Endodermal cell (in vitro differentiated cells): Measurements from ENCODE around the gene MNT. TPM values are rescaled to one million over a fixed set of nuclear protein-coding genes. Genes with fewer than 3 reads are reported as not detected.

Source experiments
- DNase-seq: peaks from one replicate; pipeline ENCODE4 v3.0.0-alpha.2; 2017
- H3K27ac ChIP-seq: 2 replicates; pipeline ENCODE4 v1.5.1; 2013; ENCODE audit warnings: mild to moderate bottlenecking, low read depth, low read length, moderate library complexity
- H3K27me3 ChIP-seq: 2 replicates; pipeline ENCODE4 v1.6.1; 2013; ENCODE audit warnings: mild to moderate bottlenecking, low read length, moderate library complexity; ENCODE audit not compliant: insufficient read depth, control insufficient read depth, poor library complexity, severe bottlenecking
- H3K36me3 ChIP-seq: 2 replicates; pipeline ENCODE4 v1.7.0; 2013; ENCODE audit warnings: mild to moderate bottlenecking, low read length, moderate library complexity; ENCODE audit not compliant: control insufficient read depth, insufficient read depth
- H3K4me1 ChIP-seq: one replicate; pipeline ENCODE4 v1.7.0; 2013; ENCODE audit warnings: low read length; ENCODE audit not compliant: control insufficient read depth, insufficient read depth
- H3K4me3 ChIP-seq: 2 replicates; pipeline ENCODE4 v1.5.1; 2013; ENCODE audit warnings: mild to moderate bottlenecking, low read length, moderate library complexity
- H3K9ac ChIP-seq: 2 replicates; pipeline ENCODE4 v1.6.1; 2013; ENCODE audit warnings: mild to moderate bottlenecking, low read length, moderate library complexity; ENCODE audit not compliant: poor library complexity, severe bottlenecking; ENCODE audit errors: extremely low read depth
- H3K9me3 ChIP-seq: 2 replicates; pipeline ENCODE4 v1.6.1; 2013; ENCODE audit warnings: mild to moderate bottlenecking, low read length, moderate library complexity; ENCODE audit not compliant: control insufficient read depth
- H3K27ac Mint-ChIP-seq: 2 replicates; pipeline ENCODE4 v1.8.0; 2020; ENCODE audit warnings: mixed read lengths
- H3K27me3 Mint-ChIP-seq: 2 replicates; pipeline ENCODE4 v1.8.0; 2021; ENCODE audit warnings: mild to moderate bottlenecking, mixed read lengths; ENCODE audit not compliant: insufficient read depth
- H3K36me3 Mint-ChIP-seq: 2 replicates; pipeline ENCODE4 v1.8.0; 2020; ENCODE audit warnings: low read depth, mixed read lengths
- H3K4me1 Mint-ChIP-seq: 2 replicates; pipeline ENCODE4 v1.8.0; 2020; ENCODE audit warnings: mixed read lengths
- H3K4me3 Mint-ChIP-seq: 2 replicates; pipeline ENCODE4 v1.8.0; 2020; ENCODE audit warnings: mild to moderate bottlenecking, moderate library complexity, mixed read lengths
- H3K9me3 Mint-ChIP-seq: 2 replicates; pipeline ENCODE4 v1.8.0; 2020; ENCODE audit warnings: mild to moderate bottlenecking, mixed read lengths
- WGBS, 2 experiments: methylation state at CpG; one replicate each; pipeline versions ENCODE4 v1.1.5 to v1.1.7; 2013; ENCODE audit warnings: missing lambda C conversion rate in 2 of 2, mixed read lengths in 1 of 2; ENCODE audit not compliant: insufficient coverage in 1 of 2, insufficient read length in 1 of 2; 5-methylcytosine and 5-hydroxymethylcytosine counted together
- total RNA-seq, 2 donors: library from RNA; stranded (reverse); fragmentation: NEBNext Ultra II Directional in 1 of 2; extraction: Animal tissue kit (Norgen Biotek cat#: 25700) in 1 of 2; gene quantifications; 2 replicates in 1 of 2; 3 replicates in 1 of 2; pipeline ENCODE4 v1.2.1, GENCODE V29; 2021
- TF ChIP-seq, protein P1 (sequence below): fragments of 200-600 bp; sonication (generic); conservative IDR thresholded peaks from 2 replicates; pipeline ENCODE4 v1.5.0; 2021; ENCODE audit warnings: antibody characterized with exemption, mild to moderate bottlenecking

The MNT gene
- total RNA-seq, 2 donors from 2014 or later, result 25.3 to 30.2 TPM

DNA sequence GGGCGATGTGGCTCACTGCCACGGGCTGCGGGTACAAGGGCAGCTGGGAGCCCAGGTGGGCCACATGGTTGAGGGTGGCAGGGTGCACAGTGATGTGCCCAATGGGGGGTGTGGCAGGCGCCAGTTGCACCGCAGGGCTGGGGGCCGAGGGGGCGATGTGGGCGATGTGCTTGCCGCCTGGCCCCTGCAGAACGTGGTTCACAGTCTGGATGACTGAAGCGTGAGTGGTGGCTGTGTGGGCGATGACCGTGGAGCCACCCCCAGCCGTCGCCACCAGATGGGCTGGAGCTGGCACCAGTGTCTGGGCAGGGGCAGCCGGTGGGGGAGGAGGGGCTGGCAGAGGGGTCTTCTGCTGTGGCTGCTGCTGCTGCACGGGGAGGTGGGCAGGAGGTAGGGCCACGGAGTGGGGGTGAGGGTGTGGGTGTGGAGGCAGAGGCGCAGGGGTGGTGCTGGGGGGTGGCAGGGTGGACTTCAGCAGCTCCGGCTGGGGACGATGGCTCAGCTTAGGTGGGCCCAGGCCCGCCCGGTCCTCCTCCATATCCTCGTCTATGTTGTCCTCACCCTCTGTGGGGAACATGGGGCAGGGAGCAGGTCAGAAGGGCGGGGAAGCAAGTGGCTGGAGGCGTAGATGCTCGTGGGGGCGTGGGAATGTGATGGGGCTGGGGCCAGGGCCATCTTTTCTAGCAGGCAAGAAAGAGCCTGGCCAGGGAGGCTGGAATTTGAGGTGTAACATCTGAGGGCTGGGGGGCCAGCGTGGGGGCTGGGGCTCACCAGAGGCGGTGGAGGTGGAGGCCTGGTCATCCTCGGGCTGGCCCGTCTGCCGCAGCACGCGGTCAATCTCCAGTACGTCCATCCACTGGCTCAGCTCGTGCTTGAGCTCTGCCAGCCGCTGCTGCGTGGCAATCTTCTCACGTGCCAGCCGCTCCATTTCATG lies 13.5 kb downstream of the MNT start:
- DNase-seq, result no peak
- Mint-ChIP-seq H3K27ac (no peak overlapping the region), H3K36me3 (peaks cover 16% of the 10 kb centered on the region), H3K4me1 (peaks cover 20% of the 10 kb centered on the region), H3K9me3 (no peaks in the 10 kb centered on the region), H3K27me3 (no peaks in the 10 kb centered on the region), H3K4me3 (no peak overlapping the region)
- H3K4me3 ChIP-seq, result no peak overlapping the region
- H3K27ac ChIP-seq, result no peak overlapping the region
- H3K4me1 ChIP-seq, result peaks cover 9% of the 10 kb centered on the region
- no peaks in the 10 kb centered on the region for H3K9me3 ChIP-seq
- H3K36me3 ChIP-seq, result peaks cover 4% of the 10 kb centered on the region
- no peaks in the 10 kb centered on the region for H3K27me3 ChIP-seq
- WGBS, 2 experiments, result 91 to 95% methylated on average over 16 to 41 of the region's 41 CpGs
- H3K9ac ChIP-seq, result no peak overlapping the region
- TF ChIP-seq, protein P1, sequence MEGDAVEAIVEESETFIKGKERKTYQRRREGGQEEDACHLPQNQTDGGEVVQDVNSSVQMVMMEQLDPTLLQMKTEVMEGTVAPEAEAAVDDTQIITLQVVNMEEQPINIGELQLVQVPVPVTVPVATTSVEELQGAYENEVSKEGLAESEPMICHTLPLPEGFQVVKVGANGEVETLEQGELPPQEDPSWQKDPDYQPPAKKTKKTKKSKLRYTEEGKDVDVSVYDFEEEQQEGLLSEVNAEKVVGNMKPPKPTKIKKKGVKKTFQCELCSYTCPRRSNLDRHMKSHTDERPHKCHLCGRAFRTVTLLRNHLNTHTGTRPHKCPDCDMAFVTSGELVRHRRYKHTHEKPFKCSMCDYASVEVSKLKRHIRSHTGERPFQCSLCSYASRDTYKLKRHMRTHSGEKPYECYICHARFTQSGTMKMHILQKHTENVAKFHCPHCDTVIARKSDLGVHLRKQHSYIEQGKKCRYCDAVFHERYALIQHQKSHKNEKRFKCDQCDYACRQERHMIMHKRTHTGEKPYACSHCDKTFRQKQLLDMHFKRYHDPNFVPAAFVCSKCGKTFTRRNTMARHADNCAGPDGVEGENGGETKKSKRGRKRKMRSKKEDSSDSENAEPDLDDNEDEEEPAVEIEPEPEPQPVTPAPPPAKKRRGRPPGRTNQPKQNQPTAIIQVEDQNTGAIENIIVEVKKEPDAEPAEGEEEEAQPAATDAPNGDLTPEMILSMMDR, result no peak

DNA sequence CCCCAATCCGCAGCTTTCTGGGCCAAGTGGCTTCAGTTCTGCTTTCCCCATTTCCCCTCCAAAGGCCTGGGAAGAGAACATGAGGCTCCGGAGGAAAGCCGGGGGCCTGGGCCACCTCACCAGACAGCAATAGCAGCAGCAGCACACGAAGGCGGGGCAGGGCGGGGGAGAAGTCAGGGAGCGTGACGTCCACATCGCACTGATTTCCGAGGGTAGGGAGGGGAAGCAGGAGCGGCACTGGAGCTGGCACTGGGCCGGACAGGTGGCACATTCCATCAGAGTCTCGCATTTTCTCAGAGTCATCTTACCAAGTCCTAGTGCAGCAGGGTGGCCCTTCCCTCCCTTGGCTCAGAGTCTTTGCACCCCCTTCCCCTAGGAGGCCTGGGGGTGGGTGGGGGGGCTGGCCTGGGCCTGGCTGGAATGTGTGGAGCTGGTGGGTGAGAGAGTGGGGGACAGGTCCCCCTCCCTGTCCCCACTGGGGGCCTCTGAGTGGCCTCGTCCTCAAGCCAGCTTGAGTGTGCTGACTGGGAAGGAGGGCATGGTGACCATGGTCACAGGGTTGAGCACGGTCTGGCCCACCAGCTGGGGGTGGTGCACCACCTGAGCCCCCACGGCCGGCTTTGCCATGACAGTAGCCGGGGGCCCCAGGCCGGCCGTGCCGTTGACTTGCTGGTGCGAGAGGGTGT lies 14.3 kb downstream of the MNT start:
- DNase-seq, result no peak
- H3K4me1 ChIP-seq, result peaks cover 3% of the 10 kb centered on the region
- H3K27ac ChIP-seq, result no peak overlapping the region
- H3K4me3 Mint-ChIP-seq, result no peak overlapping the region
- H3K9ac ChIP-seq, result no peak overlapping the region
- TF ChIP-seq, protein P1, result no peak
- H3K4me1 Mint-ChIP-seq, result peaks cover 13% of the 10 kb centered on the region
- H3K9me3 ChIP-seq, result no peaks in the 10 kb centered on the region
- H3K36me3 Mint-ChIP-seq, result peaks cover 16% of the 10 kb centered on the region
- no peak overlapping the region for H3K27ac Mint-ChIP-seq
- H3K36me3 ChIP-seq, result peaks cover 4% of the 10 kb centered on the region
- H3K27me3 Mint-ChIP-seq, result no peaks in the 10 kb centered on the region
- H3K27me3 ChIP-seq, result no peaks in the 10 kb centered on the region
- H3K4me3 ChIP-seq, result no peak overlapping the region
- H3K9me3 Mint-ChIP-seq, result no peaks in the 10 kb centered on the region
- WGBS, 2 experiments, result 92 to 95% methylated on average over 13 to 22 of the region's 22 CpGs

DNA sequence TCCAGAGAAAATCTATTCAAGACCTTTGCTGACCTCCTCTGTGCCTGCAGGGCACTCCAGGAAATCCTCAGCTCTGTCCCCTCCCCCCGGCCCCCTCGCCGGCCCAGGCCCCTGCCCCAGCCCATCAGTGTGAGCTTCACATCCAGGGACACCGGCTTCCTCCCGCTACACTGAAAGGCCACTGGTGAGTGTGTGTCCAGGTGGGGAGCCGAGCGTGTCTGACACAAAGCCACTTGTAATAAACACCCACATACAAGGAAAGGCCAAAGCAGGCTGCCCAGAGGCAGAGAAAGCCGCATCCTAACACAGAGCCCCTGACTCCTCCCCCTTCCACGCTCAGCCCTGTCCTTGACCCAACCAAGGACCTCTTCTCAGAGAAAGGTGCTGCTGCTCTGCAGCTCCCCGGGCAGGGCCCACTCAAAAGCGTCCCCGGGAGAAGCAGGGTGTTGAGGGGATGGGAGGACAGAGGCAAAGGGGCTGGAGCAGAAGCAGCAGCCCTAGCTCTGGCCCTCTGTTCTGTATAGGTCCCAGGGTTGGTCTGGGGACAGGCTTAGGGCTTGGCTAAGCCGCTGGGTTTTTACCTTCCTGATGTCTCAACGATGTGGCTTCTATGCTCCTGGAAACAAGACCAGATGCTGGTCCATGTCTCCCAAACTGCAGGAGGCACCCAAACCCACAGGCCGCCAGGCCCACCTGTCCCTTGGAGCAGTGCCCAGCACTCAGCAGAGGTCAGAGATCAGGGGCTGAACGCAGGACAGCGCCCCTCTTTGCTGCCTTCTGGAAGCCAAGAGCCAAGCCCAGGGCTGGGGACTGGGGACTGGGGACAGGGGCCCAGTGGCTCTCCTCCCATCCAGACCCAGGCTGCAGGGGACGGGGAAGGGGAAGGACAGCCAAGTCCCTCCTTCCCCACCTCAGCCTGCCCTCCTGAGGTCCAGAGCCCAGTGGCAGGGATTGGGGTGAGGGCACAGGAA lies 15.3 kb downstream of the MNT start:
- Mint-ChIP-seq H3K9me3 (no peaks in the 10 kb centered on the region), H3K4me1 (peaks cover 11% of the 10 kb centered on the region), H3K27ac (no peak overlapping the region), H3K27me3 (no peaks in the 10 kb centered on the region), H3K36me3 (peaks cover 14% of the 10 kb centered on the region), H3K4me3 (no peak overlapping the region)
- no peaks in the 10 kb centered on the region for H3K9me3 ChIP-seq
- H3K27me3 ChIP-seq, result no peaks in the 10 kb centered on the region
- DNase-seq, result no peak
- H3K27ac ChIP-seq, result peak overlapping the region; percentile 82
- H3K9ac ChIP-seq, result no peak overlapping the region
- peaks cover 5% of the 10 kb centered on the region for H3K36me3 ChIP-seq
- WGBS, 2 experiments, result 78 to 87% methylated on average over 4 to 18 of the region's 18 CpGs
- no peak overlapping the region for H3K4me3 ChIP-seq
- H3K4me1 ChIP-seq, result peaks cover 3% of the 10 kb centered on the region
- TF ChIP-seq, protein P1, result no peak
